Activated gamma-delta T cell treated with anti-CD3 and anti-CD28 coated beads, Interleukin-2, amount 50 U/mL, for 16 hours (primary cell): ENCODE results near the gene EMILIN2.
"Not testable (repeated sequence)": the region's sequence is repeated elsewhere in the genome, so short reads cannot be mapped to it uniquely, and the experiment has no call there.

ENCODE experiments used
- DNase-seq: peaks from one replicate; pipeline ENCODE4 v3.0.0-alpha.2; 2020; ENCODE audit warnings: low read depth

The EMILIN2 gene

DNA sequence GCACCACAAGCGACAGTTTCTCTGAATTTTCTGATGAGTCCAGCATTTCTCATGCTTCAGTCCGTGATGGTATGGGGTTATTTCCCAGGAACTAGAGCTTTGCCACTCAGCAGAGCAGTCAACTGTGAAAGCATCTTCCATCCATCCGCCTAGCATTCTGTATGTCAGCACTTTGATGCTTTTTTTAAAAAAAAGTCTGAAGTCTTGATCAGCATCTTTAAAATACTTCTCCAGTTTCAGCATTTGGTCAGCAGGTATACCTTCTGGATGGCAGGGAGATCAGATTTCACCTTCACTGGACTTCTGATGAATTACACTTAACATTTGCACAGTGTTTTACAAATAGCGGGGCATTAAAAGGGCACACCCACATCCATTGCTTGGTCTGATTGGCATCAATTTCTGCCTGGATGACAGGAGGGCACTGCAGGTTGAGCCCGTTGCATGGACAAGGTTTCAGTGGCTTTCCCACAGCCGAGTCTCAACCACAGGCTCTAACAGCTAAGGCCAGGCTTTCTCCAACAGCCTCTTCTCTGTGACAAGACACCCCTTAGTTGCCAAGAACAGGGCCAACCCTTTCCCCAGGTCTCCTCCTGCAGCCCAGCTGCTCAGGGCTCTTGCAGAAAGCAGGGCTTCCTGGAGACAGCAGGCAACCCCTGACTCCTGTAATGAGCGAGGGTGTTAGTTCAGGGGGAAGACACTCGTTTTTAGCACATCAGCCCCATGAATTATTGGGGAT, 54.0 kb downstream of the EMILIN2 start:
- DNase-seq: no peak

DNA sequence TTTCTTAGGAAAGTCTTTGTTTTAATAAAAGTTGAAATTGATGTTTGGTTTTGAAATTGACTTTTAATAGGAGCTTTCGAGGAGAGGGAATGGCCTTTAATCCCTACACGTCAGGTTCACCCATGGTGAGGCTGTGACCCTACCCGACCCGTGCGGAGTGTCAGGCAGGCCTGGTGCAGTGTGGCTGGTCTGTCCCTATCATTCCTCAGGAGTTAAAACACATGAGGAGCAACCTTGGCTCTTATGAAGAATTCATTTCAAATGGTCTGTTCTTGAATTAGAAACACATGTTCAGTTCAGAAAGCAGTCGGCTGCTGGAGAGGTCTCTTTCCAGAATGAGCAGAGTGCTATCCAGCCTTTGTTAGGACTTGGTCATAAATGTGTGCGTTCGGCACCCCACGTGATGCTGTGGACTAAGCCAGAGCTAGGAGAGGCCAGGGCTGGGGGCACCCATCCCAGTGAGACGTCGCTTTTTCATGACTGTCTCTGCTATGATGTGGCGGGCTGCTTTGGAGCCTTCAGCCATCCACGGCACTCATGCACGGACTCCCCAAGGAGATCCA, 54.7 kb downstream of the EMILIN2 start:
- no peak for DNase-seq

DNA sequence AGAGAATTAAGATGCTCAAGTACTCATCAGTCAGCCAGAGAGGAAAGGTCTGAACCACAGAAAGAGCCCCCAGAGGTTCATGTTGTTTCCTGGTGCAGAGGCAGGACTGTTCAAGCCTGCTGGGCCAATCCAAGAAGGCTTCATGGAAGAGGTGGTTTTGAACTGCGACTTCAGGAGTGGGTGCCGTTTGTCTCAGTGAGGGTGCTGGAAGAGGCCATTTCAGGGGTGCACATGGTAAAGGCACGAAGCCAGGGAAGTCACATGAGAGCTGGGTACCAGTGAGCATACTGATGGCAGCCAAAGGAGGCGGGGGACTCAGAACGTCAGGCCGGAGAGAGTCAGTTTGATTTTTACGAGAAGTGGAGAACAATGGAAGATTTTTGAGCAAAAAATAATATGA, 55.5 kb downstream of the EMILIN2 start:
- no peak for DNase-seq

DNA sequence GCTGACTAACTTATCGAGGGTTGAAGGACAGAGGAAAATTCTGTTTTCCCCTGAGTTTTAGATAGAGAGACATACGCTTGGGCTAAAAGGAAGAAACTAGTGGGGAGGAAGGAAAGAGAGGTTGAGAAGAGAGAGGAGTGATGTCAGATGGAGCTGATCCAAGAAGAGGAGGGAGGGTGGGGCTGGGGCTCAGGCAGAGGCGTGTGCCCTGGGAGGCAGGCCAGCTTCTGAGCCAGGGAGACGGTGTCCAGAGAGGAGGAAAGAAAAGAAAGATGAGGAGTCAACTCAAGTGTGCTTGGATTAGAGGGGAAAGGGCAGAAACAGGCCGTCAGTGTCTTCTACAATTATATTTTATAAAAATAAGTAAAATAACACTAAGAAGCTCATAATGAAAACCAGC, 56.2 kb downstream of the EMILIN2 start:
- DNase-seq: no peak

DNA sequence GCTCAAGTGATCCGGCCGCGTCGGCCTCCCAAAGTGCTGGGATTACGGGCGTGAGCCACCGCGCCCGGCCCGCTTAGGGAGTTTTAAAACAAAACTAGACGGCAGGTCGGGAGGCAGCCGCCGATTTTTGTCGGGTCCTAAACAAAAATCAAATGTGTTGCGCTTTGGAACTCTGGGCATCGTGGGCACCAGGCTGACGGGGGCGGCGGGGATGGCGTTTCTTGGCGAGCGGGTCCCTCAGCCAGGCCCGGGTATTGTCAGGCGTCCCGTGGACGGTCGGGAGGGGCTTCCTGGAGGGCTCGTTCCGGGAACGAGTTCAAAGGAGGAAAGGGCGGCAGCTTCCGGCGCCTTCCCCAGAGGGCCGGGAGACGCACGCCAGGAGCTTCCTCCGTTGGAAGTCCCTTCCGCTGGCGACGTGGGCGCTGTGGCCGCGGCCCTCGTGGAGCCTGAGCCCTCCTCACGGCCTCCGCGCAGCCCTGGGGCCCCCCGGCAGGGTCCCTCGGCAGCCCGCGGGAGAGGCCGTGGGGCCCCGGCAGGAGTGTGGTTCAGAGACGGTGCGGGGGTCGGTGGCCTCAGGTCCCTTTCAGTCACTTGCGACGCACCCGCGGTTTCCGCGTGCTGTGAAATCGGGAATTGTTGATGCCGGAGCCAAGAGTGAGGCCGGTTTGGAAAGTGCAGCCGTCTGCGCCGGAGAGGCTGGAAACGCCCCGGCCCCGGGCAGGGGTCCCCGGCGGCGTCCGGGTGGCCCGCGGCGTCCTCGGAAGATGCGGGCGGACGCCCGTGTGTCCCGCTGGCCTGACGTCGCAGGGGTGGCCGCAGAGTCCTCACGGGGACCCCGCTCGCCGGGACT, 59.3 kb downstream of the EMILIN2 start:
- no peak for DNase-seq

DNA sequence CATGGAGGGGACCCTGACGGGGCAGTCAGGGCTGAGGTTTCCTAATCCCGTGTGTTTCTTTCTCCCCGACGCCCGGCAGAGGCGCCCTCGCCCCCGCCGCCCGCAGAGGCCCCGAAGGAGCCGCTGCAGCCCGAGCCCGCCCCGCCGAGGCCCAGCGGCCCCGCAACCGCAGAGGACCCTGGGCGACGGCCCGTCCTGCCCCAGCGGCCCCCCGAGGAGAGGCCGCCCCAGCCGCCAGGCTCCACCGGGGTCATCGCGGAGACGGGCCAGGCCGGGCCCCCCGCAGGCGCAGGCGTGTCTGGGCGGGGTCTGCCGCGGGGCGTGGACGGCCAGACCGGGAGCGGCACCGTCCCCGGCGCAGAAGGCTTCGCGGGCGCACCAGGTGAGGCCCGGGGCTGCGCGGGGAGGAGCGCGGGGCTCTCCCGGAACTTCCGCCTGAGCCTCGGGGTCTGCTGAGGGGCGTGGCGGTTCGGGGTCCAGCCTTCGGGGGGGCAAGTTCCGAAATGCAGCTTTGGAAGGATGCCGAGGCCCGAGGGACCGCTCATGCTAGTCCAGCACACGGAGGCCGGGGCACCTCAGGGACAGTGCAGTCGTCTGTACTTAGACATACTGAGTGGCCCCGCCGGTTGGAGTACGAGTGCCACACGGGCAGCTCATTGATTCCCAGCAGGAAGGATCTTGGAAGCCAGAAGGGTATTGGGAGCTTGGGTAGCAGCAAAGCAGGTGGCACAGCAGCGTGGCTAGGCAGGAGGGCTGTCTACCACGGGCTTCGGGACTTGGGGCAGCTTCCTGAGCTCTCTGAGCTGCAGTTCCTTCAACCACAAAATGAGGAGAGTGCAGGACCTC, 60.1 kb downstream of the EMILIN2 start:
- DNase-seq: no peak

DNA sequence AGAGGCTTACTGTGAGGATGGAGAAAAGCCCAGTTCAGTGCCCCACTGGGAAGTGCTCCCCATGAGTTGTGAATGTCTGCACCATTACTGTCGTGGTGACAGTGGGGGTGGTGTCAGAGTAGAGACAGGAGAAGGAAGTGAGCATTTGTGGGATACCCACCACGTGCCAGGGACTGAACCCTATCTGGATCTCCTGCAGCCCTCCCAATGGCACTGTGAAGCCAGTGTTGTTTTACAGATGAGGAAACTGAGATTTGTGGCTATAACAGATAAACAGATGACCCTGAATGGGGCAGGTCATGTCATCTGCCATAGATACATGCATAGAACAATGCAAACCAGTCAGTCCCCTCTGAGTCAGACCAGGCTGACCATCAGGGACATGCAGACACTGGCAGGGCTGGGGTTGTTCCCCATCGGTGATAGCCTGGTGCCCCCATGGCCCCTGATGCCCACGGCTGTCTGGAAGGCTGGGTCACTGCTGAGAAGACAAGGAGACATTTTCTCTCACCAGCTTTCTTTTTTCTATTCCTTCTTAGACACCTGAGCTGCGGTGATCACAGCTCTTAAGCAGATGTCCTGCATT, 60.8 kb downstream of the EMILIN2 start:
- DNase-seq: no peak

DNA sequence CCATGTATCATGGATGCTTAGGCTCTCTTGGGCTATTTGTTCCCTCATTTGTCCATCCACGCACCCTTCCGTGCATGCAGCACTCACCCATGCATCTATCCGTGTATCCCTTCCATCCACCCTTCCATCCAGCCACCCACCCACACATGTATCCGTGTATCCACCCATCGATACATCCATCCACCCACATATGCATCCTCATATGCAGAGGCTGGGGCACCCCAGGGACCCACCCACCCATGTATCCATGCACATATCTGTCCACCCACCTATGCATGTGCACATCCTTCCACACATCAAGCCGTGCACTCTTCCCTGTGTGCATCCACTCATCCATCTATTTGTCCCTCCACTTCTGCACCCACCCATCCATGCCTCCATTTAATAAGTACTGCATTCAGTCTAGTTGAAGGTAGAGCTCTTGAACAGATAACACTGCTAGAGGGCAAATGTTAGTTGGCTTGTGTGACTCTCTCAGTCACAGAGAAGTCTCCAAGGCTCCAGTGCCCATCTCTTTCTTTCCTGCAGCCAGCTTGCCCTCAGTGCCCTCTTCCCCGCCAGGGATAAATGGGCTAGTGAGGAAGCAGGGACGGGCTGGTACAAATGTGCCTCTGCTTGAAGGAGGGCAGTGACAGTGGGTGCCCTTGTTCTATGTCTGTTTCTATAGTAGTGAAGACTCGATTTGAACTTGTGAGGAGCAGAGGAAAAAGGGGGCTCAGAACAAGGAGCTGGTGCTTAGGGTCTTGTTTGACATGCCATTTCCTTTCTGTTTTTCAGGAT, 61.5 kb downstream of the EMILIN2 start:
- no peak for DNase-seq

DNA sequence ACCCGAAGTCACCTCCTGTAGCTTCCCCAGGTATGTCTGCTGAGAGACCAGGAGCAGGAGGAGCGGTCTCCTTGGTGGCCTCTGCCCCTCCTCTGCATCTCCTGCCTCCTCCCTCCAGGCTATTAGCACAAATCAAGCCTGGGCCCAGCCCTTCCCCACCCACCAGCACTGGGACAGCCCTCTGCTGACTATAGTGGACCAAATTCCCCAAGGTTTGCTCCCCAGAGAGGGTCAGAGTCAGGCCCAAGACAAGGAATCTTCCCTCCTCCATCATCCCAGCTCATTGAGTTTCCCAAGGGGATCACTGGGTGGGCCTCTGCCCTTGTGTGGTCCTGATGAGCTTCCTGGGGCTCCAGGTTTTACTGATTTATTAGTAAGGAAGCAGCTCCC, 62.1 kb downstream of the EMILIN2 start:
- no peak for DNase-seq

DNA sequence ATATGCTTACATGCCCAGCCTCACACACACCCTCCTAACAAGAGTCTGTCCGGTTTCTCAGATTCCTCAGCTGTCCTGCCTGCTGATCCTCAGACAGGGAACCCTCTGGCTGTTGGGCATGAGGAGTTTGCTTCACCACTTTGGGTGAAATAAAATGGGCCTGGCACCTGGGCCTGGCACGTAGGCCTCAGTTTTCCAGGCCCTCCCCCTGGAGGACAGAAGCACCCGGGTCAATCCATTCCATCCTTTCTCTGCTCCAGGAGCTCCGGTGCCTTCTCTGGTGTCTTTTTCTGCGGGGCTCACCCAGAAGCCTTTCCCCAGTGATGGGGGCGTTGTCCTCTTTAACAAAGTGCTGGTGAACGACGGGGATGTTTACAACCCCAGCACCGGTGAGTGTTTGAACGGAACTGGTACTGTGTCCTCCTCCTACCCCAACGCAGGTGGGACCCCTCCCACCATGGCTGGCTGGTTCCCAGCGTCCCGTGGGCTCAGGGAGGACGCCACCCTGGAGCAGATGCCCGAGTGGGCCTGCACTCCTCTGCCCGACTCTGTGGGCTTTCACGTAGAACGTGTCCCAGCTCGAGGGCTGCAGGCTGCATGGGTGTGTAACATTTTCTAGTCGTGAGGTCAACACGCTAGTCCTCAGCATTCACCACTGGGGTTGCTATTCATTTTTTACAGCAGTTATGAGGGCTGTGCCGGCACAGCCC, 62.8 kb downstream of the EMILIN2 start:
- DNase-seq: no peak

DNA sequence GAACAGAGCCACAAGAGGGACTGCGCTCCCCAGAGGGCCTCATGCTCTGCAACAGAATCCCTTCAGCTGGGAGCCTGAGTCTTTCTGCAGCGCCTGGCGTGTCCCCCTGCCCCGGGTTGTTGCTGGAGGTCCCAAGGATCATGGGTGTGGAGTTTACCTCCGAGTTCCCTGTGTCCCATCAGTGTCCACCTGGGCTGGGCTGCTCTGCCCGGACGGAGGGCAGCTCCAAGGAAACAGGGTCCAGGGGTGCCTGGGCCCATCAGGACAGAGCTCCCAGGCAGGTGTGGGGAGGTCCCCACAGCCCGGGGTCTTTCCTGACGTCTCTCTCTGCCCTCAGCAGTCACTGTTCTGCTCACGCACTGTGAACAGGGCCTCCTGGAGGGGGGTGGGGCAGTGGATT, 63.5 kb downstream of the EMILIN2 start:
- no peak for DNase-seq

DNA sequence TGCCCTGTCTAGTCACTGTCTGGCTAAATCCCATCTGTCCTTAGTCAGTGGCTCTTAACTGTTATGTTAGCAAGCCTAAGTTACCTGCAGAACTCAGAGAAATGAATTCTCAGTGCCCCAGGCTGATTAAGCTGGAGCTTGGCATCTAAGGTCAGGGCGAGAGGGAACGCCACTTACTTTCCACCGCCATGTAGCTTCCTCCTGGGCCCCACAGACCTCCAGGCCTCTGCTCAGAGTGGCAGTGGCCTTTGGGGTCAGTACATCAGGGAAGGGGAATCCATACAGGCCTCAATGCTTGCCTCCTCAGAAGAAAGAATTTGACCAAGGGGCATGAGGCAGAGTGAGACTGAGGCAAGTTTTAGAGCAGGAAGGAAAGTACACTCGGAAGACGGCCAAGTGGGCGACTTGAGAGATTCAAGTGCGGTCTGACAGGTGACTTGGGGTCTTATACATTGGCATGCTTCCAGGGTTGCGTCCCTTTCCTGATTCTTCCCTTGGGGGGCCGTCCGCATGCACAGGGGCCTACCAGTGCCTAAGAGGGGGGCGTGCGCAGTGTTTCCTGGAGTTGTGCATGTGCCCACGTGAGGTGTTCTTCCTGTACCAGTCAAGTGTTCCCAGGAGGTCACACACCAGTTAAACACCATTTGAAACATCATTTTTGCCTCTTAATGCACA, 64.1 kb downstream of the EMILIN2 start:
- no peak for DNase-seq

DNA sequence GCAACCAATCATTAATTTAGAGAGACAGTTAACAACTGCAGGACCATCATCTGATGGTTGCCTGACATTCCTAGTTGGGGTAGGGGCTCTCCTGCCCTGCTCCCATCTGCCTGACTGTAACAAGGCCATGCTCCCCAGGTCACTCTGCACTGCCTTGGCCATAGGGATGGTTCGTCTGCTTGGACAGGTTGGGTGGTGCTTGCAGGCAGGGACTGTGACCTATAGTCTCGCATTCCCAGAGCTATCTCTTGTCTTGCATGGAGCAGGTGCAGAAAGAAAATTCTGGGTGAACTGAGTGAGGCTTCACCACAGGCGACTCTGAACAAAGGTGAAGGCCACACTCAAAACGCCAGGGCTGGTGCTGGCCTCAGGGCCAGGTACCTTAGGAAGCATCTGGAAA, 64.7 kb downstream of the EMILIN2 start:
- DNase-seq: no peak

DNA sequence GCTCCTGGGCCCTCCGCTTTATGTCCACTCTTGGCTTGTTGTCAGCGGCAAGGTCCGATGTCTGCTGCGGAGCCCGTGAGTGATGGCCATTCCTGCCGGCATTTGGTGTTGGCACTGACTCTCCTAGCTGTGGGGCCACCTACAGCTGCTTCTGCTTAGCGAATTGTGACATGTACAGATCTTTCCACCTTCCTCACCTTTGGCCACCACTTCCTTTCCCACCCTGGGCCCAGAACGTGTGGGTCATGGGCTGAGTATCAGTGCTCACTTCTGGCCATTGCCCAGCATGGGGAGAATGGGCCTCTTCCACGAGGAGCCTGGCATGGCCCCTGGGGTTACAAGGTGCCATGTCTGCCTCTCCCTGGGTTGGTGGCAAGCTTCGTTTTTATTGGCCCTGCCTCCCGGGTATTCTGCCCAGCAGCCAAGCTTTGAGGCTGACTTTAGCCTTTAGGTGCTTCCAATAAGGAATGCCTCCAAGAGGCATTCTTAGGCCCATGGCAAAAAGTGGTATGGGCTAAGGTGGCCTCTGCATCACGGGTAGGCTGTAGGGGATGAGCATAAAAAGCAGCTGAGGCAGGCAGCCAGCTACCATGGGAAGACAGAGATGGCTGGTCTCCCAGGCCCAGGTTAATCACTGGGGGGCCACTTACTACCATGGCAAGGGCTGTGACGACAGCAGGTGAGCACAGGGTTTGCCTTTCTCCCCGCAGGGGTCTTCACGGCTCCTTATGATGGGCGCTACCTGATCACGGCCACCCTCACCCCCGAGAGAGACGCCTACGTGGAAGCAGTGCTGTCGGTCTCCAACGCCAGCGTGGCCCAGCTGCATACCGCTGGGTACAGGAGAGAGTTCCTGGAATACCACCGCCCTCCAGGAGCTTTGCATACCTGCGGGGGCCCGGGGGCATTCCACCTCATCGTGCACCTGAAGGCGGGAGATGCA, 65.8 kb downstream of the EMILIN2 start:
- no peak for DNase-seq

DNA sequence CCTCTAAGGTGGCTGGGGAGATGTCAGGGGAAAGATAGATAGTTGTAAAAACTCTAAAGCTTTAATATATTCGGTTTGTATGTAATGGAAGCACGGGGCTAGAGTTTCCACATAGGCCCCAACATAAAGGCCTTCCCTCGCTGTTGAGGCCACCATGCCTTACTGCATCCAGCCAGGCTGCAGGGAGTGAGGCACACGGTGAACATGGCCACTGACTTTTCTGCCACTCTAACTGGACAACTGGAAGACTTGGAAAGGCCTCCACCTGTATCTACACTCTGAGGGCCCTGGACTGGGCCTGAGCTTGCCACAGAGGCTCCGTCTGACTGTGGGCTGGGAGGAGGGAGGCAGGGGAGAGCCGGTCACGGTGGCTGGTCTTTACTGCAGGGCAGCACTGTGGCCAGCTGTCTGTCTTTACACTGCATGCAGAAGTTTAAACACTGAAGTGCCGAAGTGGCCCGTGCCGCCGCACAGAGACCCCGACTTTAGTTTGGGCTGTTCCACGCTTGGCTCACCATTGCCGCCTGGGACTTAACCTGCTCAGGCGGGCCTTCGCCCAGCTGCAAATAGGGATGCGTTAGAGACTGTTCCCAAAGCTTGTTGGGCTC, 66.7 kb downstream of the EMILIN2 start:
- DNase-seq: no peak

DNA sequence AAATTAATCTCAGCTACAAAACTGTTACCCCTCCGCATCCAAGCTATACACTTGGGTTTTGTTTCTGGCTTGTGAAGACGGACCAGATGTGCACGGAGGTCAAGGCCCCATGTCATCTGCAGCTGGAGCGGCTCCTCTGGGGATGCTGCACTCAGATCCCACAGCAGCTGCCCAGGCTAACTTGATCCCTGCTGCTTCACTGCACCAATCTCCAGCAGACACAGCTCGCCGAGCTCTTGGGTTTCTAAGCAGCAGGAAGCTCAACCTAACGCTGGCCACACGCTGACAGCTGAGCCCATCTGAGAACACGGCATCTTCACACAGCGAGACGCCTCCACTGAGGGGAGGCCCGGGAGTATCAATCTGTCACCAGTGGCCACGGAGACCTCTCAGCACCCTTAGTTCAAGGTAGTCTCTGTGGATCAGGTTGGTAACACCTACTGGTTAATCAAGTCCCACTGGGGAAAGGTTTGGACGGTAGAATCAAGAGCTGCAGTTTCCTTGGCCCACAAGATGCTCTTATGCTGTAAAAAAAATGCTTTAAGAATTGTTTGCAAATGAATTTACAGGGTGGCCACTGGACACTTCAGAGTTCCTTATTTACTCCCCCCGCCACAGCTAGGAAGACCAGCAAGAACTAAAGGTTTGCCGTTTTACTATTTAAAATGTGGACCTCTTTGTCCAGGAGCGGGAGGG, 67.5 kb downstream of the EMILIN2 start:
- DNase-seq: no peak

DNA sequence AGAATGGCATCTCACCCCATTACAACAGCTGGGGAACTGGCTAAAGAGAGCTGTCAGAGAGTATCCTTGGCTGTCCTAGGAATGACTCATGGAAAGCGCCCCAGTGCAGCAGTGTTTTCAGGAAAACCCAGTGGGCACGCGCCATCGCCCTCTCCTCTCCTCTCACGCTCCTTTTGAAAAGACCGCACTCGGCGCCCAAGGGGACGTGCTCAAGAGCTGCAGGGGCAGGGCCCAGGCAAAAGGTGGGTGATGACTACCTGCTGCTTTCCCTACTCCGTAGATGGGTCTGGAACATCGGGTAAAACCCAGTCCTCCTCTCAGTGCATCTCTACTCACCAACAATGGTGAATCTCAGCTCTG, 68.1 kb downstream of the EMILIN2 start:
- DNase-seq: no peak

DNA sequence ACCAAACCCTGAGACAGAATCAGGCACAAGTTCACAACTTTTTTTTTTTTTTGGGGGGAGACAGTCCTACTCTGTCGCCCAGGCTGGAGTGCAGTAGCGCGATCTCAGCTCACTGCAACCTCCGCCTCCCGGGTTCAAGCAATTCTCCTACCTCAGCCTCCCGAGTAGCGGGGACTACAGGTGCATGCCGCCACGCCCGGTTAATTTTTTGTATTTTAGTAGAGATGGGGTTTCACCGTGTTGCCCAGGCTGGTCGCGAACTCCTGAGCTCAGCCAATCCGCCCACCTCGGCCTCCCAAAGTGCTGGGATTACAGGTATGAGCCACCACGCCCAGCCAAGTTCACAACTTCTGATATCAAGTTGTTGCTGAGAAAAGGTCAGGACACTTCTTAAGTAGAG, 68.7 kb downstream of the EMILIN2 start:
- not testable (repeated sequence) for DNase-seq
